NCI-H82 treated with DMSO at 0.1 percent for 48 hours (cell line): ENCODE results near the gene SEL1L2.

Experiments
- DNase-seq: peaks from one replicate; lab custom pipeline; 2025; ENCODE audit not compliant: unreplicated experiment; lab: John Stamatoyannopoulos, UW

SEL1L2 gene

DNA sequence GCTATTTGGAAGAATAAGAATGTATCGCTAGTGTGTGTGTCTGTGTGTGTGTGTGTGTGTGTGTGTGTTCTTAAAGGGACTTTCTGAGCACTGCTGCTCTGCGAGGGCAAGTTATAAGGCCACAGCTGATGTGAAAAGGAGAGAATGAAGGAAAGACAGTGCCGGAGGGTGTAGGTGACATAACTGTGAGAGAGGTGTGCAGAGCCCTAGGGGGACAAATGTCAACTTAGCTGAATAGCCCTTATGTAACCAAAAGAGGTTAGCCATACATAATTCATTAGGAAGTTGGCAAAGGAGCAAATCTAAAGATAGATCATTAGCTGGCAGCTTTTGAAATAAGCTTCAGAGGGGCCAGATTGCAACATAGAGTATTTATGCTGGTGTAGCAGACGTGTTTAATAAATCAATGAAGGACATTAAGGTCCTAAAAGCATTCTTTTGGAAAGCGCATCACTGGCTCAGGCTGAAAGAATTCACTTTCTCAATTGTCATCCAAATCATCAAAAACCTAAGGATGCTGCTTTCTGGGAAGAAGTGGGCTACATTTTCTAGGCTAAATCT lies 124.5 kb downstream of the SEL1L2 start:
- no peak for DNase-seq

DNA sequence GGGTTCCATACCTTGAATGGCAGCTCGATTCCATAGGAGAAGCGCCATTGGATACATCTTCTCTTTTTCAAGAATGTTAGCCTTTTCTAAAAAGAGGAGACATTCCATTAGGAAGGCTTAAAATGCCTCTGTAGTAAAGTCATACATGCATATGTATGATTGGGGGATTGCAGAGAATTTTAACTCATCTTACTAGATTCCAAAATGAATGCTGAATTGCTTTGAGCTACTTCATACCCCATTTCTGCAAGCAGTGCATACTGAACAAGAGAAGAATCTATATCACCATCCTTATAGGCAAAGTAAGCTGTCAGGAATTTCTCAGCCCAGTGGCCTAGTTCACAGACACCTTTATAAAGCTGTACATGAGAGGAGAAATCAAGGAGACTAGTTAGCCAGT lies 125.3 kb downstream of the SEL1L2 start:
- no peak for DNase-seq

DNA sequence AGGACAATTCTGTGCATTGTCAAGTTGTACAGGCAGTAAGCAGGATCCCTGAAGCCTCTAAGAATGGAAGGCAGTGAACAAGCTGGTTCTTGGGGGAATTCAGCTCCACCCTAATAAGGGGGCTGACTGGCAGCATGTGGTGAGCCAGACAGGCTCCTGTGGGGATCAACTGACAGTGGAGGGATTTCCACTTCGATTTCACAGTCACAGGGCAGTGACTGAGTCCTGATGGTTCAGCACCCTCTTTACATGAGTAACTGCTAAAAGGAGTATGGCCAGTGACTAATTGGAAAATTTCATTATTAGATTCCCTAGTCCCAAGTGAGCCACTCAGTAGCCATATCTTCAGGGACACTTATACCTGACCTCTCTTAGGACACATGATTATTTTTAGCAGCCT lies 127.2 kb downstream of the SEL1L2 start:
- no peak for DNase-seq

DNA sequence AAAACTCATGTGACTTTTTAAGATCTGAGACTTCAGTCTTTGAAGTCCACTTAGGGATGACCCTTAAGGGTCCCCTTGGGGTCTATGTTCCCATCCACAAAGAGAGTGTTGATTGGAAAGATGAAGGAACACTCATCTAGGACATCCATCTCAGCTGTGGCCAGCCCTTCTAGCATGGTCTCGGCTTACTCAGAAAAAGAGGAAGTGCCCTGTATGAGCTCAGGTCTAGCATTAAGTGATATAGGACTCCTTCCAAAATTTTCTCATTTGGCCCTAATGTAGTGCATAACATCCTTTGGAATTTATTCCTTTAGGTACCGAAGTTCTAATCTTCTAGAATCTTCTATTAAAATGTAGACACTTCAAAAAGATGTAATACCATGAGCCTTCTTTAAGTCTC lies 128.2 kb downstream of the SEL1L2 start:
- no peak for DNase-seq

DNA sequence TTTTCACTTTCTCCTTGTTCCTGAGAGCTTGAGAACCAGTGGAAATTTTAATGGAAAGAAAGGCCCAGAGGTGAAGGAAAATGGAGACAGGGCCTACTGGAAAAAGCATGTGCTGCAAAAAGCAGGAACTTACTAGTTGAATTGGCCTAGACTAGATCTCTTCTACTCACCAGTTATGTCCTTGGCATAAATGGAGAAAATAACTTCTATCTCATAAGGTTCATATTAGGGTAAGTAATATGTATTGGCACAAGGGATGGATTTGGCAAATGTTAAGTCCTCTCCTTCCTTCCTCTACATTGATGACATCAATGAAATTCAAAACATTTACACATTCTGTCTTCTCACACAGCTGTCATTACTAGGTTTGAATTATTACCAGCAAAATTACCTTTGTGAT lies 131.5 kb downstream of the SEL1L2 start:
- DNase-seq: no peak

DNA sequence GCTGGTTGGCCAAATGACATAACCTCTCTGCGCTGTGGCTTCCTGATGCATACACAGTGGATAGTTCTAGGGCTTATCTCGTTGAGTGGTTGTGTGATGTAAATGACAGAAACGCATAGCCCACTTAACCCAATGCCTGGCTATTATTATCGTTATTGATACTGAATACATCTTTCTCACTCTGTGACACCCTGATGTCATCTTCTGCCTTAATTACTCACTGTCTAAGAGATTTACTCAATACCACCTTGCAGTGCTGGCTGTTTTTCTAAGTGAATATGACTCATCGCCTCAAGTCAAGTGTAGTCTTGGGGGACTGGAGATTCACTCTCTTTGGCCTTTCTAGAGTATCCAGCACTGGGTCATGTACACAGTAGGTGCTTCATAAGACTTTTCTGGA lies 132.0 kb downstream of the SEL1L2 start:
- DNase-seq: no peak

DNA sequence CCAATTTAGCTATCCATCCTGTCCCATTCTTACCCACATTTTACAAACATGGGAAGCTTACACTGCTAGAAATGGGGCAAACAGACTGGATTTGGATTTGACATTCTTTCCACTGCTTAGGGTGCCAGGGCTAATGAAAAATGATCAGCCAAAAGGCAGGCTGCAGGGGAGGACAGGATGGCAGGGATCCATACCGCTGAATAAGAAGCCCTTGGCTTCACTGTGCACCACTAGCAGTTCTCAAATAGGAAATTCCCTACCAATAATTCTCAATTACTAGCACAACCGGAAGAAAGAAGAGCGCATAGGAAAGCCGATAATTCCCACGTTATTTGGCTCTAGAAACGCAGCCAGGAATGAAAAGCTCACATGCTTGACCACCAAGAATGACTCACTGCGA lies 132.5 kb downstream of the SEL1L2 start:
- no peak for DNase-seq

DNA sequence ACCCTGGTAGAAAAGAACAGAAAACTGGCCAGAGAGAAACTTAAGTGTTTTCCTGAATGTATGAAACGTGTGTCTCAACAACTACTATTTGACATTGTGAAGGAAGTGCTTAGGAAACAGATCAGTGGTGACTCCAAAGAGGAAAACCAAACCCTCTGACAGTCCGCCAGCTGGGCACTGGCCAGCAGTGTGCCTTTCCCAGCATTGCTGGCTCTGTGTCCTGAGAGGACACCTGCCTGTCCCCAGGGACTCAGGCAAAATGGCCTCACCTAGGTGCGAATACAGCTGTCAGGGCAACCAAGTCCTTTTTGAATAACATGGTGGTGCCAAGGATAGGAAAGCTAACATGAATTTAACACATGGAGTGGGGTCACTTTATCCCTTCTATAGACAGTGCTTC lies 133.1 kb downstream of the SEL1L2 start:
- DNase-seq: no peak

DNA sequence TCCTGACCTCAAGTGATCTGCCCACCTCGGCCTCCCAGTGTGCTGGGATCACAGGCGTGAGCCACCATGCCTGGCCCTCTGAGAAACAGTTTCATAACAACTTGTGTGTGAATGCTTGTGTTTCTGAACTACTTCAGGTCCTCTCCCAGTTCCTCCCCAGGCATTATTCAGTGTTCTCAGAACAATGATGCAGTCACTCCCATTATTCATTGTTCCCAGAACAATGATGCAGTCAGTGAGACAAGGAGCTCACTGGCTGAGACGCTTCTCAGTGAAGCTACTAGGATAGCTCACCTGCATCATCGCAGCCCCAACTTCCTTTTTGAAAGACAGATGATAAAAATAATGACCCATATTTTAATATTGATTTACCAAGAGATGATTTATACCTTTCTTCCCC lies 134.1 kb downstream of the SEL1L2 start:
- no peak for DNase-seq

DNA sequence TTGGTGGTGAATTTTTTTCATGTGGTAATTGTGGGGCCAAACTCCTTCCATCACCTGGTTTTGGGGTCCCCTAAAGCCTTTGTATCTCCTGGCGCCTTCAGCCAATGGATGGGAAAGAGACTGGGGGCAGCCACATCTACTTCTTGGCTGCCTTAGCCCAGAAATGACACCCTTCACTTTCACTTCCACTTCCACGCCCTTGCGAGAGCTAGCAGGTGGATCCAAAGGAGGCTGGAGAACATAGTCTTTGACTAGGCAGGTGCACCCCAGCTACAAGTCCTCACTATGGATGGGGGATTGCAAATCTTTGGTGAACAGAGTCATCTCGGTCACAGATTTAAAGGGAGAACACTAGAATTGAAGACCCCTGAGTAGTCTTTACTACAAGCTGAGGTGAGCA lies 134.8 kb downstream of the SEL1L2 start:
- DNase-seq: no peak

DNA sequence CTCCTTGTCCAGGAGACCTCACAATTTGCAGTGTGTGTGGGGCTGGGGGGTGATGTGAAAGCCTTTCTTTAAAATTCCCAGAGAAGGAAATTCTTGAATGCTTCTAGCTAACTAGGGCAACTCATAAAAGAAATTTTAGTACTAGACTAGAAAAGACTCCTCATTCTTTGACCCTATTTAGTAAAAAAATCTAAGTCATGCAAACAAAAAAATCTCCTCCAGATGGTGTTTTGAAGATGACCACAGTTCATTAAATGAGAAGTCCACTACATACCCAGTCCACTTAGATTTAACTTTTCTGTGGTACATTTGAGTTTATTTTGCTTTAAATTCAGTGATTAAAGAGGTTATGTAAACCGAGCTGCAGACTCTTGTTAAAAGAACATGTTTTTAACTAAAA lies 138.1 kb downstream of the SEL1L2 start:
- DNase-seq: no peak

DNA sequence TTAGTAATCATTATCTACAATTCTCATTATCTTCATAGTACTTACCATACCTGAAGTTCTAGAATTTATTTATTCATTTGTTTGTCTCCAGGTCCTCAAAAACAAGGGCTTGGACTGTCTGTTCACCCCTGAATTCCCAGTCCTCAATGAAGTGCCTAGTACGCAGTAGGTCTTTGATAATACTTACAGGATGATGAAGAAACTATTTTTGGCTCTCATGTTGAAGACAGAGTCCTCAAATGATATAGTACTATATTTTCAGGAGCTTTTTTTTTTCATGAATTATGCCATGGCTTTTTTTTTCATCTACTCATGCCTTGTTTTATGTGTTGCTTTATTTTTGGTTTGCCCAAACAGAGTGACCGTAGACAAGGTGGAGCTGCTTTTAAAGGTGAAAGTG lies 139.1 kb downstream of the SEL1L2 start:
- no peak for DNase-seq

DNA sequence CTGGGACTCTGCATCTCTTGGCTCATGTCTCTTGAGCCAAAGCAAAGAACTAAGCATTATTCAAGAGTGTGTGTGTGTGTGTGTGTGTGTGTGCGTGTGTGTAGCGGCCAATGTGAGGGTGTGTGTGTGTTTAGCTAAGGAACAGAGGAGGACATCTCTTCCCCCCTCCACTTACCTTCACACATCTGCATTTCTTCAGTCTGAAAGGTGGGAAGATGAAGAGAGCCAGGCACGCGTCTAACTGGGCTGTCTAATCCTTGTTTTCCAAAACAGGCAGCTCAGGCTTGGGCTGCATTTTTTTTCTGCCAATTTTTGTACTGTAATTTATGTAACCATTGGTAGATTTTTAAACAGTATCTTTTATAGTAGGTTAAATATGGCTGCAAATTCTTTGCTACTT lies 146.1 kb downstream of the SEL1L2 start:
- DNase-seq: no peak

DNA sequence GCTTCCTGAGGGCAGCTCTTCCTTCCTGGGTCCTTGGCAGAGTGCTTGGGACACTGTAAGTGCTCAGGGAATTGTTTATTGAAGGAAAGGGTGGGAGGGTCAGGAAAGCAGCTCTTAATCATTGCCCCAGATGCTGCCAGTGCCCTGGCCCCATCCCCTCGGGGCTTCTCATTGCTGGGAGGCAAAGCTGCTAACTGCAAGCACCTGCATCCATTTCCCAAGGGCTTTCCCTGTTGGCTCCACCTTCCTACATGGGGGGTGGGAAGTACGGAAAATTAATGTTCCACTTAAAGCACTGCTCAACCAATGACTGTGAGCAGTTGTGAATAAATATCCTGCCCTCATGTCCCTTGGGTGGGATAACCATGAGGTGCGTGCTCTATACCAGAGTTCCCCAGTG lies 149.2 kb downstream of the SEL1L2 start:
- DNase-seq: peak; percentile 17

DNA sequence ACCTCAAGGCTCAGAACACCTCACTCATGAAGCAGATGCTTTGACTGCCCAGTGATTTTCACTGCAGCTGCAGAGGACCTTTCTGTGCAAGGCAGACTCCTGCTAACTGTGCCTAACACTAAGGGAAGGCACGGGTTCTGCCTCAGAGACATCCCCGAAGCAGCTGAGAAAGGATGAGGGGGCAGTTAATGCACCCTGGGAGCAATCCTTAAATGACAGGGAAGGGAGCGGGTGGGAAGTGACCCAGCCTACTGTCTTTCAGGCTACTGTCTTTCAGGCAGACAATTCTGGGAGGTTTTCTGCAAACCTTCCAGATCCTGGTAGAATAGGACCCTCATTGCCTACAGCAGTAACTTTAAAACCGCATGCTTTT lies 150.3 kb downstream of the SEL1L2 start:
- DNase-seq: no peak

DNA sequence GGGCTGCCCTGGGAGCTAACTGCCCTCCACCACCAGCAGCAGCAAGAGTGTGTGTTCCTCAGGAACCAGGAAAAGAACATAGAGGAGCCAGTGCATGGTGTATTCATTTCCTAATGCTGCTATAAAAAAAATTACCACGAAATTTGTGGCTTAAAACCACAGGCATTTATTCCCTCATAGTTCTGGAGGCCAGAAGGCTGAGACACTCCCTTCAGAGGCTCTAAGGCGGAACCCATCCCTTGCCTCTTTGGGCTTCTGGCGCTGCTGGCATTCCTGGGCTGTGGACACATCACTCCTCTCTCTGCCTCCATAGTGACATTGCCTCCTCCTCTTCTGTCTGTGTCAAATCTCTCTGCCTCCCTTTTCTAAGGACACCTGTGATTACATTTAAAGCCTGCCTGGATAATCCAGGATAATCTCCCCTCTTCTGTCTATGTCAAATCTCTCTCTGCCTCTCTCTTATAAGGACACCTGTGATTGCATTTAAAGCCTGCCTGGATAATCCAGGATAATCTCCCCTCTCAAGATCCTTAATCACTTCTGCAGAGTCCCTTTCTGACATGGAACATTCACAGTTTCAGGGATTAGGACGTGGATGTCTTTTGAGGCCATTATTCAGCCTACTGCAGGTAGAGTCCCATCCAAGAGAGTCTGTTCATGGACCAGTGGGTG lies 150.9 kb downstream of the SEL1L2 start:
- DNase-seq: peak; percentile 99

DNA sequence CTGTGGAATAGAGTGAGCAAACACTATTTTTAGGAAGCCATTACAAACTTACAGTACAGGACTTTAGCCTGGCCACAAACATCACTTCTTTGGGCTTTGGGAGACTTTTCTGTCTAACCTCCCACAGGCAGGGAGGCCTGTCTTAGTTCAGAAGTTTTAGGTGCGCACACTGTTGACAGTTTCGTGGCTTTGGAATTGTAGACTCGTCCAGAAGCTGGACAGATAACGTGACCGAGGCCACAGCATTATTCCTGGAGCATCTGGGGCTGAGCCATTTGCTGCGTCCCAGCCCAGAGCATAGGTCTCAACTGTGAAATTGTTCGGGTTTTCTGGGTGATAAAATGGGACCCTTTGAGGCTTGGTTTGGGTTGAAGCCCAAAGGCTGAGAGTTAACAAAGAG lies 151.8 kb downstream of the SEL1L2 start:
- DNase-seq: no peak

DNA sequence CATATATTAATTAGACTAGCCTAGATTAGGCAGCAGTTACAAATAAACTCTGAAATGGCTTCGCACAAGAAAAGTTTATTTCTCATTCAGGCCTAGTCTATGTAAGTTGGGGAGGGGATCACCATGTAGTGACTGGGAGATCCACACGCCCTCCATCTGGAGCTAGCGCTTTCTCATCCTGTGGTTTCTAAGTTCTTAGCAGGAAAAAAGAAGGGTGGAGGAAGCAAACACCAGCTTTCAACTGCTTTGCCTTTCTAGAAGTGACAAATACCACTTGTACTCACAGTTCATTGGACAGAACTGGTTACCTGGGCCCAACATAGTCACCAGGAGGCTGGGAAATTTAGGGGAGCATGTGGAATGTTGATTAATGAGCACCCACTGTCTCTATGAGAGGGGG lies 158.9 kb downstream of the SEL1L2 start:
- DNase-seq: no peak

DNA sequence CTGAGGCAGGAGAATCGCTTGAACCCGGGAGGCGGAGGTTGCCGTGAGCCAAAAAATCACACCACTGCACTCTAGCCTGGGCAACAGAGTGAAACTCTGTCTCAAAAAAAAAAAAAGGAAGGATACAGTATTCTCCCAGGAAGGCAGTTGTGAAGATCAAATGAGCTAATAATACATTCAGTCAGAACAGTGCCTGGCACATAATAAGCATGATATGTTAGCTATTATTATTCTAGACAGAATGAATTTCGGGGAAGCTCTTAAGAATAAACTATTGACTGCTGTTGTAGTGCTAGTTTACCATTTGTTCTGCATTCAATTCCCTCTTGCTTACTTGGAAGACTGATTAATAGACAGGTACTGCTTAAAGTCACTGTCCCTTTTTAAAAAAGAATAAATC lies 164.9 kb downstream of the SEL1L2 start:
- no peak for DNase-seq

DNA sequence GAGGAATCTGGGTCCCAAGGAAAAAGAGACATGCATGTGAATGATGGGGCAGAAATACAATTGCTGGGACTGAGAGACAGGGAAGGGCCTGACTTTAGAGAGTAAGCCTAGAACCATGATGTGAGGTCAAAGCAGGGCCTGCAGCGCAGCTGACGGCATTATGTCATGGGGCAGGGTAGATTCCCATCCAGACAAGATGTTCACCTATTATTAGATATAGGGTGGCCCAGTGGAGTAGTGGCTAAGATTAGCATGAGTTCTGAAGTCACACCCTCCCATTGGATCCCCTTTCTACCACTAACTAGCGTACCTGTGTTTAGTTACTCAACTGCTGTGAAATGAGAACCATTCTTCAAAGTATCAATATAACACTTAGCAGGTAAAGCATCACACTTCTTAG lies 166.0 kb downstream of the SEL1L2 start:
- no peak for DNase-seq

DNA sequence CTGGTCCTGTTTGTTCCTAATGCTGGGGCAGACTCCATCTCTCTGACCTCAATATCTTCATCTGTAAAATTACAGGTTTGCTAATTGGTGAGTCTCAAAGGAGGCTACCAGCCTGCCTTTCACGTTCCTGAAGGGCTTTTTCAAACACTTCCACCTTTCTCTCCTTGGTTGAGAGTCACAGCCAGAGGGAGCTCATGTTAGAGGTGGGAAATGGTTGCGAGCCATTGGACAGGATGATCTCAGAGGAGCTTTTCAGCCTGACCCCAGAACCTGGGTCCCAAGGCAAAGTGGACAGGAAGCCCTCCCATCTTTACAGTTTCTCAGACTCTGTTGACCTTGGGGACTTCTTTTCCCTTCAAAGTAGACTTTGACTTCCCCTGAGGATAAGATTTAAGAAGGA lies 168.0 kb downstream of the SEL1L2 start:
- no peak for DNase-seq

DNA sequence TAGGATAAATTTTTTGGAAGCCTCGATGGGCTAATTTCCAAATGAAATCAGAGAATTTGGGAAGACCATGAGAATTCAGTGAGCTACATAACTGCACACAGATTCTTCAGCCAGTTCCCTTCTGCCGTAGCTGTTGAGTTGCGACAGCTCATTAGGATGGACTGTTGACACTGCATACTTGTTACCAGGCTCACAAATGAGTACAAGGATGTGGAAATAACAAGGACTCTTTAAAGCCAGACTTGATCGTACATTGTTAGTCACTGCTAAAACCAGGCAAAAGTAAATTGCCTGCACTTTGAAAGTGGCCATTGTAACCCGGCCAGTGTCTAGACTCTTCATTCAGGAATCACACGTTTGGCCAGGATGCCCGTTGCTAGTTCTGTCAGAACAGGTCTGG lies 168.5 kb downstream of the SEL1L2 start:
- no peak for DNase-seq

DNA sequence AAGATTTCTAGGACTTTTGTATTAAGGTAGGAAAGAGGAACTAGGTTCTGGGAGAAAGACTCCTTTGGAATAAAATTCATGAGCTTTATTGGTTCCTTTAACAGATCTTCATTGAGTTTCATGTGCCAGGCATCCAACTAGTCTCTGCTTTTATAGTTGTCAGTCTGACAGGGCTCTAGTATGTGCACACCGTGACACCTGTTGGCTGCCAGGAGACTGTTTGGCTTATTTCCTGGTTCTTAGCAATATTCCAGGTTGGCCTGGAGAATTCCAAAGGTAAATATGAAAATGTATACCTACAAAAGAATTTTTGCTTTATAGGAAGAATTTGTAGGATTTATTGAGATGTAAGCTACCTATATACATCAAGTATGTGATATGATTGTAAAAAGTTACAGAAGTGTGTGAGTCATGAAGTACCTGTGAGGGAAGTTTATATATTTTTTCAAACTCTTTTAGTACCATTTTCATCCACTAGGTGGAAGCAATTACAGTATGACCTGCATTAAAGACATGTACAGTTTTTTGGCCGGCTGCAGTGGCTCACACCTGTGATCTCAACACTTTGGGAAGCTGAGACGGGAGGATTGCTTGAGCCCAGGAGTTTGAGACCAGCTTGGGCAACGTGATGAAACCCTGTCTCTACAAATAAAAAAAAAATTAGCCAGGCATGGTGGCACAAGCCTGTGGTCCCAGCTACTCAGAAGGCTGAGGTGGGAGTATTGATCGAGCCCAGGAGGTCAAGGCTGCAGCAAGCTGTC lies 170.3 kb downstream of the SEL1L2 start:
- peak; percentile 13 for DNase-seq
